Choroid plexus epithelial cell (primary cell): ENCODE measurements around the gene PLCL2.
A peak's percentile ranks its signal among the peaks of the same experiment; 100 is the strongest.
"Not testable (repeated sequence)": the region's sequence is repeated elsewhere in the genome, so short reads cannot be mapped to it uniquely, and the experiment has no call there.

Experiments used
- DNase-seq: peaks from one replicate; pipeline ENCODE4 v3.0.0-alpha.2; 2010; ENCODE audit warnings: low read depth
- H3K4me3 ChIP-seq: 2 replicates; pipeline ENCODE4 v1.5.1; 2011; ENCODE audit warnings: low read depth, mild to moderate bottlenecking, control low read depth, low read length, moderate library complexity
- CTCF ChIP-seq: conservative IDR thresholded peaks from 2 replicates; pipeline ENCODE4 v1.5.1; 2011; ENCODE audit warnings: low read depth, mild to moderate bottlenecking, control low read depth, inconsistent platforms, low read length, moderate library complexity

Gene PLCL2

GRCh38 chr3:16945330-16945729, 60.6 kb downstream of the PLCL2 start:
- H3K4me3 ChIP-seq: no peak overlapping the region
- peak; percentile 31 for TF ChIP-seq CTCF
- DNase-seq: peak; percentile 70

- TF ChIP-seq CTCF: no peak
- H3K4me3 ChIP-seq: no peak overlapping the region
- no peak for DNase-seq
Measured at GRCh38 chr3:16950282-16950681, 65.5 kb downstream of the PLCL2 start.

- no peak for DNase-seq
- H3K4me3 ChIP-seq: no peak overlapping the region
- TF ChIP-seq CTCF: no peak
Measured at GRCh38 chr3:16950845-16951244, 66.1 kb downstream of the PLCL2 start.

- H3K4me3 ChIP-seq, DNase-seq: not testable (repeated sequence)
Measured at GRCh38 chr3:16957852-16958251, 73.1 kb downstream of the PLCL2 start.

- no peak for TF ChIP-seq CTCF
- no peak for DNase-seq
- H3K4me3 ChIP-seq: no peak overlapping the region
Measured at GRCh38 chr3:16960125-16960524, 75.4 kb downstream of the PLCL2 start.

GRCh38 chr3:16961621-16962205, 77.0 kb downstream of the PLCL2 start:
- no peak for DNase-seq
- H3K4me3 ChIP-seq: no peak overlapping the region
- TF ChIP-seq CTCF: no peak

- H3K4me3 ChIP-seq: no peak overlapping the region
- DNase-seq: peak; percentile 14
- no peak for TF ChIP-seq CTCF
Measured at GRCh38 chr3:16975083-16975482, 90.3 kb downstream of the PLCL2 start.
